GM18868 (cell line): ENCODE results near the gene SRP19.
A peak's percentile ranks its signal among the peaks of the same experiment; 100 is the strongest.
"Not testable (repeated sequence)": the region's sequence is repeated elsewhere in the genome, so short reads cannot be mapped to it uniquely, and the experiment has no call there.

Experiments
- ATAC-seq: cut with Tn5 transposase; IDR thresholded peaks from one replicate; pipeline ENCODE4 v1.9.1; 2021; ENCODE audit warnings: mild to moderate bottlenecking, moderate library complexity; ENCODE audit not compliant: unreplicated experiment

Gene SRP19

DNA sequence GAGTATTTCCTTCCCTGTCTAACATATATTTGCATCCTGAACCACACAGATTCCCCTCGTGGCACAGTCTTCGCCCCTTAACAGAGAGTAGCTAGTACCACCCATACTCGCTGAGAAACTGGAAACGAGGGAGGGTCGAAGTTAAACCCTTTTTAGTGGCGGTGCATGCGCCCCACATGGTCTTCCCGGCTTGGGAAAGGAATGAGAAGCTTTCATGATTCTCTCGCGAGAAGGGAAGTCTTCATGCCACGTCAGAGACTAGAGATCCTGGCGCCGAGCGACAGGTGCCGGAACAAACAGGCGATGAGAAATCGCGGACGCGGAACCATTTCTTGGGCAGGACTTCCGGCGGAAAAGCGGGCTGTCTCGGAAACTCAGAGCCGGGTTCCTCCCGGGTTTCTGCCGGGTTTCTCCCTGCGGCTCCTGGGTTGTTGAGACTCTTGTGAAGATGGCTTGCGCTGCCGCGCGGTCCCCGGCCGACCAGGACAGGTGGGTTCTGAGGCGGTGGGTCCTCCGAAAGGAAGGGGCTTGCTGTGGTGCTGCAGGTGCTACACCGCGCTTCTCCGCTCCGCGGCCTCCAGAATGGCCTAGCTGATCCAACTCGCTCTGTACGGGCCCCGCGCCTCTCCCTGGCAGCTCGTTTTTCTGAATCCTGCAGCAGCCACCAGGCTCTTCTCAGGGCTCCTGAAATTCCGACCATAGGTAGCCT, at the start of gene SRP19:
Gene SRP19 (plus strand): TSS at position 359 of the 709 bp plus-strand sequence. CDS start 90 bp downstream, at position 449.
- peak; percentile 99 for ATAC-seq

GRCh38 chr5:112812549-112812948, 48.5 kb upstream of the SRP19 start:
- no peak for ATAC-seq

DNA sequence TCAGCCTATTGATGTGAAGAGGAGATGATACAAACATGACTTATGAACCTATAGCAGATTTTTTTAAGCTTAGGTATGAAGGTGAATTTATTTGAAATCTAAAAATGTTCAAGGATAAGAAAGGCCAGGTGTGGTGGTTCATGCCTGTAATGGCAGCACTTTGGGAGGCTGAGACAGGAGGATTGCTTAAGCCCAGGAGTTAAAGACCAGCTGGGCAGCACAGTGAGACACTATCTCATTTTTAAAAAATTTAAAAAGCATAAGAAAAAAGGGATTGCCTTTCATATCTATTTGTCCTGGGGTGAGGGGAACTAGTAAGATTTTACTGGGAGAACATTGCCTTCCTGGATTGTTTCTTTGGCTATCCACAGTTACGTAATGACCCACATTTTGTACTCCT, 40.8 kb upstream of the SRP19 start:
- no peak for ATAC-seq

DNA sequence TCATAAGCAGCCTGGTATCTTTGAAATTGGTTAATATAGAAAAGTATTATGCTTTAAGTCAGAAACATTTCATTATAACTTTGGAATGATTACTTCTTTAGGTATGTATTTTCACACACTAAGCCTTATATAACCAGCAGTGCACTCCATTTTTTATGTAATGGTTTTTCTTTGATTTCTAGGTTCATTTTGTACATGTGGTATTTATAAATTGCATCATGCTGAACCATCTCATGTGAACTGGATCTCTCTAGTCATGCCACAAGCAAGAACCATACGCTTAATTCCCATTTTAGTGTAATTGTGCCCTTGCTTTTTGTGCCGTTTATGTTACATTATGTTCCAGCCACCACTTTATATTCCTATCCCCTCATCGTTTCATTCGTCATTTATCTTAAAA, 38.6 kb upstream of the SRP19 start:
- ATAC-seq: no peak

DNA sequence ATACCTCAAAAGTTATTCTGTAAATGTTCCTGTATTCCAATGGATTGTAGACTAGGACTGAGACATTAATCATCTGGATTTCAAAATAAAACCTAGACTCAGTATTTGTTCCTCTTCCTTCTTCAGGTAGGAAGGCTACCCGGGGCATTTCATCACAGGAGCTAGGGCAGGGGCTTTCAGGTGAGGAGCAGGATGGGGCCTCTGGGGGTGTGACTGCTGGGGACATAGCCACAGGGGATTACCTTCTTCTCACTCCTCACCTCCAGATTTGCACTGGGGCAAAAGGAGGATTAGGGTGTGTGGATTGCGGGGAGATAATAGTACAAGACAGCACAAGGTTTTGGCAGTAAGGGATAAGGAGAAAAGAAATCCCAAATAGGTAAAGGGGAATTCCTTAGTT, 37.9 kb upstream of the SRP19 start:
- no peak for ATAC-seq

DNA sequence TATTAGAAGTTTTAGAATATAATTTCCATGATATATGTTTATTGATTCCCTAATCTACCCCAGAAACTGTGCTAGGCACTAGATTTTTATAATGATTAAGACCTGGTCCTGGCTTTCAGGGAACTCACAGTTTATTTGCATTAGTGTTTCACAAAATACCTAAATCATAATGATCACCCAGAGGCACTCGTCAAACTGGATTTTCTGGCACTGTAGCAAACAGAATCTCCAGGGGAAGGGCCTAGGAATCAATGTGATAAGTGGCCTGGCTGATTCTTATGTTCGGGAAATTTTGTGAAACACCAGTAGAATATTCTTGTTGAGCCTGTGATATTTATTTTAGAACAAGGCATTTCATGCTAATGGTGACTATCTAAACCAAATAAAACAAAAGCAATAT, 37.4 kb upstream of the SRP19 start:
- no peak for ATAC-seq

GRCh38 chr5:112824197-112824596, 36.9 kb upstream of the SRP19 start:
- ATAC-seq: no peak

- ATAC-seq: no peak
These were observed 30.7 kb upstream of the SRP19 start for GRCh38 chr5:112830378-112830777.

DNA sequence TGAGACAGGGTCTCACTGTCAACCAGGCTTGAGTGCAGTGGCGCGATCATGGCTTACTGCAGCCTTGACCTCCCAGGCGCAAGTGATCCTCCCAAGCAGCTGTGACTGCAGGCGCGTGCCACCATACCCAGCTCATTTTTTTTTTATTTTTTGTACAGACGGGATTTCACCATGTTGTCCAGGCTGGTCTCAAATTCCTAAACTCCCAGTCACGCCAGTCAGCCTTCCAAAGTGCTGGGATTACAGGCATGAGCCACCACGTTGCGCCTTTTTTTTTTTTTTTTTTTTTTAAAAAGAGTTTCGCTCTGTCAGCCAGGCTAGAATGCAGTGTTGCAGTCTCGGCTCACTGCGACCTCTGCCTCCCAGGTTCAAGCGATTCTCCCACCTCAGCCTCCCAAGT, 27.1 kb upstream of the SRP19 start:
- no peak for ATAC-seq

DNA sequence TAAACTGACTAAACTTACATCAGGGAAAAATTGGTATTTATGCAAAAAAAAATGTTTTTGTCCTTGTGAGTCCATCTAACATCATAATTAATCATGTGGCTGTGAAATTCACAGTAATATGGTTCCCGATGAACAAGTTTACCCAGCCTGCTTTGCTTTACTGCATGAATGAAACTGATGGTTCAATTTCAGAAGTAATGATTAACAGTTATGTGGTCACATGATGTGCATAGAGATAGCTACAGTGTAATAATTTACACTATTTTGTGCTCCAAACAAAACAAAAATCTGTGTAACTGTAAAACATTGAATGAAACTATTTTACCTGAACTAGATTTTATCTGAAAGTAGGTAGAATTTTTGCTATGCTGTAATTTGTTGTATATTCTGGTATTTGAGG, 16.6 kb upstream of the SRP19 start:
- ATAC-seq: no peak

GRCh38 chr5:112846556-112846955, 14.5 kb upstream of the SRP19 start:
- ATAC-seq: no peak

GRCh38 chr5:112847306-112847705, 13.8 kb upstream of the SRP19 start:
- no peak for ATAC-seq

- peak; percentile 99 for ATAC-seq
These were observed 12.8 kb upstream of the SRP19 start for GRCh38 chr5:112848116-112848811.

DNA sequence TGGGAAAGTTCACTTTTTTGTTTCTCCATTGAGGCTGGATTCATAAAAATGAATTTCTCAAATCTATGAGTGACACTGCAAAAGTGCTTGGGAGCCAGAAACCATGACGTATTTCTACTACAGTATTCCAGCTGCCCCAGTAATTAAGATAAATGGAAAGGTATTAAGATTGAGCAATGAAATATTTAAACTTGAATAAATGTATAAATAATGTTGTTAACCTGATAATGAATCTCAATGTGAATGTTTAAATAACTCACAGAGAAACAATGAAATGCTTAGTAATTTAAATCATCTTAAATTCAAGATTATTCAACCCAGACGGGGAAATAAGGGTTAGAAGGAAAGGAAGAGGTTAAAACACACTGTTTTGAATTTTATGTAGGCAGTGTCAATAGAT, 11.2 kb upstream of the SRP19 start:
- ATAC-seq: no peak

DNA sequence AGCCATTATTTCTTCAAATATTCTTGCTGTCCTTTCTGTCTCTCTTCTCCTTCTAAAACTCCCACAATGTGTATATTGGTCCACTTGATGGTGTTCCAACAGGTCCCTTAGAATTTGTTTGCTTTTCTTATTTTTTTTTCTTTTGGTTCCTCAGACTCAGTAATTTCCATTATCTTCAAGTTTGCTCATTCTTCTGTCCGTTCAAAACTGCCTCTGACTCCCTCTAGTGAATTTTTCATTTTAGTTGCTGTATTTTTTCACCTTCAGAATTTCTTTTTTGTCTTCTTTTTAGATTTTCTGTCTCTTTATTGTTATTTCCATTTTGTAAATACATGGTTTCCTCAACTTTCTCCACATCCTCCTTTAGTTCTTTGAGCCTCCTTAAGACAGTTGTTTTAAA, 6.4 kb upstream of the SRP19 start:
- no peak for ATAC-seq

DNA sequence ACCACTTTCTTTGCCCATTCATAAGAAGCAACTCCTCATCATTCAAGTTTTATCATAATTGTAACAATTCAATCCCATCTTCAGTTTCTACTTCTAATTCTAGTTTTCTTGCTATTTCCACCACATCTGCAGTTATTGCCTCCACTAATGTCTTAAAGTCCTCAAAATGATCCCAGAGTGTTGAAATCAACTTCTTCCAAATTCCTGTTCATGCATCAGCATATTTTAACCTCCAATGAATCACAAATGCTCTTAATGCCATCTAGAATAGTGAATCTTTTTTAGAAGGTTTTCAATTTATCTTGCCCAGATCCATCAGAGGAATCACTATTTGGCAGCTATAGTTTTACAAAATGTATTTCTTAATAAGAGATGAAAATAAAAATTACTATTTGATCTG, 3.2 kb upstream of the SRP19 start:
- ATAC-seq: no peak

DNA sequence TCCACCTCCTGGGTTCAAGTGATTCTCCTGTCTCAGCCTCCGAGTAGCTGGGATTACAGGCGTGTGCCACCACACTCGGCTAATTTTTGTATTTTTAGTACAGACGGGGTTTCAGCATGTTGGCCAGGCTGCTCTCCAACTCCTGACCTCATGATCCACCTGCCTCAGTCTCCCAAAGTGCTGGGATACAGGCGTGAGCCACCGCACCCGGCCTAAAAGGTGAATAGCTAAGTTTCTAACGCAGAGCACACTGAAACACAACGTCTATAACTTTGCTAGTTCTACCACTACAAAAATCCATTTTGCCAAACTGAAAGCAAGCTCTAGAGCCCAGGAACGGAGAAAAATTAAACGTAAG, 537 bp upstream of the SRP19 start:
- ATAC-seq: not testable (repeated sequence)

GRCh38 chr5:112861638-112861985, 525 bp downstream of the SRP19 start:
- no peak for ATAC-seq

DNA sequence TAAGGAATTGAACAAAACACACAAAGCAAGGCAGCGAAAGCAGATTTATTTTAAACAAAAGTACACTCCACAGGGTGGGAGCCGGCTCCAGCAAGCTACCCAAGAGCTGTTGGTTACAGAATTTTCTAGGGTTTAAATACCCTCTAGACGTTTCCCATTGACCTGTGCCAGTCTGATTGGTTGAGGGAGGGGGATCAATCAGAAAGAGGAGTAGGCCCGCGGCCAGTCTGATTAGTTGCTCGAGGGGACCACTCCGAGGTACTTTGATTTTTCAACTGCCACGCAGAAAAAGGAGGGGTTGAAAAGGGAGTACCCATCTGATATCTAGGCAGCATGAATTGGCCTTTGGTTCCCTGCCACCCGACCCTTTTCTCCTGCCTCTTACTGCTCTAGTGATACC, 998 bp downstream of the SRP19 start:
- ATAC-seq: no peak

DNA sequence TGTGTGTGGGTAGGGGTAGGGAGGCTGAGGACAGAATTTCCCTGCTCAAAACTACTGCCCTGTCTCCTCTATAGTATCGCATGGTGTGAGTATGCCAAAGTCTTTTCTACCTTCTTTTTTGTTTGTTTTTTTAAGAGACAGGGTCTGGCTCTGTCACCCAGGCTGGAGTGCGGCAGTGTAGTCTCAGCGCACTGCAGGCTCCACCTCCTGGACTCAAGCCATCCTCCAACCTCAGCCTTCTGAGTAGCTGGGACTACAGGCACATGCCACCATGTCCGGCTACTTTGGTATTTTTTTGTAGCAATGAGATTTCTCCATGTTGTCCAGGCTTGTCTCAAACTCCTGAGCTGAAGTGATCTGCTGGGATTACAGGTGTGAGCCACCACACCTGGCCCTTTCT, 2.5 kb downstream of the SRP19 start:
- ATAC-seq: no peak

- ATAC-seq: no peak
These were observed 4.0 kb downstream of the SRP19 start for GRCh38 chr5:112865128-112865527.

DNA sequence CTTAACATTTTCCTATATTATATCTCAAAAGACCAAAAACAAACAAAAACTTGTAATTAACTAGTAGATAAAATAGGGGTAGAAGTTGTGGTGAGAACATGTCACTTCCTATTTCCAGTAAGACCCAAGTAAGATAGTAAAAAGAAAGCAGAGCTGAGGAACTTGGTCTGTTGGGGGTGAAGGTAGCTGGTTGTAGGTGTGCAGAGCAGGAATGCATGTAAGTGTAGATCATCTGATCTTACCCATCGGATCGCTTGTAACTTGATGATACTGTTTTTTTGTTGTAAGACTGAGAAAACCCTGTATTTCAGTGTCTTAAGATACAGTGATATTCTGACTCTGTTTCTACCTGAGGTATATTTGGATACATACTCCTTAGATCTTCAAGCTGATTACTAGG, 5.7 kb downstream of the SRP19 start:
- no peak for ATAC-seq

GRCh38 chr5:112867411-112867810, 6.3 kb downstream of the SRP19 start:
- no peak for ATAC-seq
